ENCODE measurements around the gene SCFD2. TPM values are rescaled to one million over a fixed set of nuclear protein-coding genes. Genes with fewer than 3 reads are reported as not detected.

SCFD2 gene
- polyA plus RNA-seq, 4 donors = 2.2 to 8.4 (median 5.6) TPM

GRCh38 chr4:52866734-52867133, 499.1 kb downstream of the SCFD2 start:
- no peak for DNase-seq
- H3K9me3 ChIP-seq (ENCODE audit: control insufficient read depth in 2 of 2, insufficient read depth in 1 of 2, low read depth in 1 of 2, low read length in 1 of 2) = no peaks in the 10 kb centered on the region
- H3K36me3 ChIP-seq (ENCODE audit: control insufficient read depth in 3 of 3, insufficient read depth in 2 of 3, low read depth in 1 of 3, low read length in 3 of 3) = peaks cover 0 to 8% (median 2%) of the 10 kb centered on the region in 3 donors
- no peak for FAIRE-seq
- no peak overlapping the region for H3K27ac ChIP-seq (ENCODE audit: low read depth in 1 of 3, low read length in 2 of 3)
- H3K27me3 ChIP-seq (ENCODE audit: control insufficient read depth in 3 of 3, insufficient read depth in 3 of 3, low read length in 3 of 3) = peaks cover 0 to 3% (median 0%) of the 10 kb centered on the region in 3 donors
- 77 to 85% (median 82%) methylated on average over 4 of the region's 4 CpGs for WGBS, 3 donors
- peaks cover 2 to 11% (median 4%) of the 10 kb centered on the region in 3 donors for H3K4me1 ChIP-seq (ENCODE audit: control insufficient read depth in 3 of 3, insufficient read depth in 2 of 3, low read depth in 1 of 3, low read length in 2 of 3)
- no peak overlapping the region for H3K4me3 ChIP-seq (ENCODE audit: low read depth in 1 of 3, low read length in 3 of 3)

GRCh38 chr4:52865300-52865699, 500.6 kb downstream of the SCFD2 start:
- peaks cover 2 to 16% (median 4%) of the 10 kb centered on the region in 3 donors for H3K4me1 ChIP-seq (ENCODE audit: control insufficient read depth in 3 of 3, insufficient read depth in 2 of 3, low read depth in 1 of 3, low read length in 2 of 3)
- H3K36me3 ChIP-seq (ENCODE audit: control insufficient read depth in 3 of 3, insufficient read depth in 2 of 3, low read depth in 1 of 3, low read length in 3 of 3) = peaks cover 0 to 3% (median 2%) of the 10 kb centered on the region in 3 donors
- H3K27ac ChIP-seq (ENCODE audit: low read depth in 1 of 3, low read length in 2 of 3) = no peak overlapping the region
- H3K27me3 ChIP-seq (ENCODE audit: control insufficient read depth in 3 of 3, insufficient read depth in 3 of 3, low read length in 3 of 3) = peaks cover 0 to 10% (median 5%) of the 10 kb centered on the region in 3 donors
- 88 to 90% (median 89%) methylated on average over 9 of the region's 9 CpGs for WGBS, 3 donors
- FAIRE-seq (no peak), DNase-seq (no peak)
- H3K4me3 ChIP-seq (ENCODE audit: low read depth in 1 of 3, low read length in 3 of 3) = no peak overlapping the region
- no peaks in the 10 kb centered on the region for H3K9me3 ChIP-seq (ENCODE audit: control insufficient read depth in 2 of 2, insufficient read depth in 1 of 2, low read depth in 1 of 2, low read length in 1 of 2)

- DNase-seq = no peak
- peaks cover 0 to 3% (median 0%) of the 10 kb centered on the region in 3 donors for H3K36me3 ChIP-seq (ENCODE audit: control insufficient read depth in 3 of 3, insufficient read depth in 2 of 3, low read depth in 1 of 3, low read length in 3 of 3)
- no peak overlapping the region for H3K27ac ChIP-seq (ENCODE audit: low read depth in 1 of 3, low read length in 2 of 3)
- H3K27me3 ChIP-seq (ENCODE audit: control insufficient read depth in 3 of 3, insufficient read depth in 3 of 3, low read length in 3 of 3) = peaks cover 0 to 10% (median 7%) of the 10 kb centered on the region in 3 donors
- no peaks in the 10 kb centered on the region for H3K9me3 ChIP-seq (ENCODE audit: control insufficient read depth in 2 of 2, insufficient read depth in 1 of 2, low read depth in 1 of 2, low read length in 1 of 2)
- FAIRE-seq = no peak
- peaks cover 2 to 16% (median 4%) of the 10 kb centered on the region in 3 donors for H3K4me1 ChIP-seq (ENCODE audit: control insufficient read depth in 3 of 3, insufficient read depth in 2 of 3, low read depth in 1 of 3, low read length in 2 of 3)
- no peak overlapping the region for H3K4me3 ChIP-seq (ENCODE audit: low read depth in 1 of 3, low read length in 3 of 3)
- WGBS, 3 donors = 60 to 86% (median 86%) methylated on average over 5 of the region's 5 CpGs
Observed at GRCh38 chr4:52864793-52865192, 501.1 kb downstream of the SCFD2 start.

- FAIRE-seq (no peak), DNase-seq (no peak)
- Histone ChIP-seq H3K4me1 (ENCODE audit: control insufficient read depth in 3 of 3, insufficient read depth in 2 of 3, low read depth in 1 of 3, low read length in 2 of 3) (peaks cover 2 to 16% (median 4%) of the 10 kb centered on the region in 3 donors), H3K36me3 (ENCODE audit: control insufficient read depth in 3 of 3, insufficient read depth in 2 of 3, low read depth in 1 of 3, low read length in 3 of 3) (peaks cover 0 to 3% (median 0%) of the 10 kb centered on the region in 3 donors), H3K9me3 (ENCODE audit: control insufficient read depth in 2 of 2, insufficient read depth in 1 of 2, low read depth in 1 of 2, low read length in 1 of 2) (peaks cover 0 to 5% of the 10 kb centered on the region in 2 donors), H3K27me3 (ENCODE audit: control insufficient read depth in 3 of 3, insufficient read depth in 3 of 3, low read length in 3 of 3) (peaks cover 0 to 14% (median 7%) of the 10 kb centered on the region in 3 donors), H3K27ac (ENCODE audit: low read depth in 1 of 3, low read length in 2 of 3) (no peak overlapping the region), H3K4me3 (ENCODE audit: low read depth in 1 of 3, low read length in 3 of 3) (peak overlapping the region in 1 of 3 donors; percentile 49)
- 78 to 84% (median 79%) methylated on average over 6 of the region's 6 CpGs for WGBS, 3 donors
Observed at GRCh38 chr4:52863324-52863723, 502.5 kb downstream of the SCFD2 start.

- DNase-seq = no peak
- no peak for FAIRE-seq
- 15 to 37% (median 34%) methylated on average over 23 of the region's 23 CpGs for WGBS, 3 donors
- peaks cover 2 to 16% (median 4%) of the 10 kb centered on the region in 3 donors for H3K4me1 ChIP-seq (ENCODE audit: control insufficient read depth in 3 of 3, insufficient read depth in 2 of 3, low read depth in 1 of 3, low read length in 2 of 3)
- H3K27me3 ChIP-seq (ENCODE audit: control insufficient read depth in 3 of 3, insufficient read depth in 3 of 3, low read length in 3 of 3) = peaks cover 0 to 14% (median 7%) of the 10 kb centered on the region in 3 donors
- no peak overlapping the region for H3K27ac ChIP-seq (ENCODE audit: low read depth in 1 of 3, low read length in 2 of 3)
- peak overlapping the region; percentile 32 to 49 (median 45) for H3K4me3 ChIP-seq (ENCODE audit: low read depth in 1 of 3, low read length in 3 of 3)
- H3K36me3 ChIP-seq (ENCODE audit: control insufficient read depth in 3 of 3, insufficient read depth in 2 of 3, low read depth in 1 of 3, low read length in 3 of 3) = peaks cover 0 to 3% (median 0%) of the 10 kb centered on the region in 3 donors
- H3K9me3 ChIP-seq (ENCODE audit: control insufficient read depth in 2 of 2, insufficient read depth in 1 of 2, low read depth in 1 of 2, low read length in 1 of 2) = peaks cover 0 to 9% of the 10 kb centered on the region in 2 donors
Observed at GRCh38 chr4:52862639-52863161, 503.2 kb downstream of the SCFD2 start.

GRCh38 chr4:52861879-52862616, 503.8 kb downstream of the SCFD2 start, which contains the start of gene RASL11B:
RASL11B (plus strand) TSS chr4:52862317; CDS start chr4:52862508, 191 bp downstream.
- 0 to 1% (median 1%) methylated on average over 80 to 94 of the region's 94 CpGs for WGBS, 3 donors
- Histone ChIP-seq H3K27me3 (ENCODE audit: control insufficient read depth in 3 of 3, insufficient read depth in 3 of 3, low read length in 3 of 3) (peaks cover 0 to 14% (median 7%) of the 10 kb centered on the region in 3 donors), H3K9me3 (ENCODE audit: control insufficient read depth in 2 of 2, insufficient read depth in 1 of 2, low read depth in 1 of 2, low read length in 1 of 2) (peaks cover 0 to 9% of the 10 kb centered on the region in 2 donors), H3K27ac (ENCODE audit: low read depth in 1 of 3, low read length in 2 of 3) (peak within 1 kb of the TSS in 1 of 3 donors; percentile 21), H3K4me3 (ENCODE audit: low read depth in 1 of 3, low read length in 3 of 3) (peak within 1 kb of the TSS; percentile 32 to 56 (median 45)), H3K4me1 (ENCODE audit: control insufficient read depth in 3 of 3, insufficient read depth in 2 of 3, low read depth in 1 of 3, low read length in 2 of 3) (peaks cover 2 to 16% (median 4%) of the 10 kb centered on the region in 3 donors), H3K36me3 (ENCODE audit: control insufficient read depth in 3 of 3, insufficient read depth in 2 of 3, low read depth in 1 of 3, low read length in 3 of 3) (peaks cover 0 to 3% (median 0%) of the 10 kb centered on the region in 3 donors)
- no peak for FAIRE-seq
- DNase-seq = peak; percentile 74 to 93

- Histone ChIP-seq H3K27ac (ENCODE audit: low read depth in 1 of 3, low read length in 2 of 3) (peak overlapping the region in 1 of 3 donors; percentile 21), H3K4me3 (ENCODE audit: low read depth in 1 of 3, low read length in 3 of 3) (peak overlapping the region in 2 of 3 donors; percentile 45 to 56), H3K4me1 (ENCODE audit: control insufficient read depth in 3 of 3, insufficient read depth in 2 of 3, low read depth in 1 of 3, low read length in 2 of 3) (peaks cover 2 to 16% (median 4%) of the 10 kb centered on the region in 3 donors), H3K36me3 (ENCODE audit: control insufficient read depth in 3 of 3, insufficient read depth in 2 of 3, low read depth in 1 of 3, low read length in 3 of 3) (peaks cover 0 to 3% (median 0%) of the 10 kb centered on the region in 3 donors), H3K9me3 (ENCODE audit: control insufficient read depth in 2 of 2, insufficient read depth in 1 of 2, low read depth in 1 of 2, low read length in 1 of 2) (peaks cover 0 to 9% of the 10 kb centered on the region in 2 donors), H3K27me3 (ENCODE audit: control insufficient read depth in 3 of 3, insufficient read depth in 3 of 3, low read length in 3 of 3) (peaks cover 0 to 14% (median 7%) of the 10 kb centered on the region in 3 donors)
- WGBS, 3 donors = 39 to 46% (median 45%) methylated on average over 26 of the region's 26 CpGs
- FAIRE-seq = no peak
- DNase-seq = no peak
Observed at GRCh38 chr4:52861171-52861823, 504.6 kb downstream of the SCFD2 start.

GRCh38 chr4:52860361-52860760, 505.5 kb downstream of the SCFD2 start:
- no peak for DNase-seq
- Histone ChIP-seq H3K27me3 (ENCODE audit: control insufficient read depth in 3 of 3, insufficient read depth in 3 of 3, low read length in 3 of 3) (peaks cover 0 to 14% (median 7%) of the 10 kb centered on the region in 3 donors), H3K9me3 (ENCODE audit: control insufficient read depth in 2 of 2, insufficient read depth in 1 of 2, low read depth in 1 of 2, low read length in 1 of 2) (peaks cover 0 to 9% of the 10 kb centered on the region in 2 donors), H3K4me1 (ENCODE audit: control insufficient read depth in 3 of 3, insufficient read depth in 2 of 3, low read depth in 1 of 3, low read length in 2 of 3) (peaks cover 2 to 16% (median 4%) of the 10 kb centered on the region in 3 donors), H3K27ac (ENCODE audit: low read depth in 1 of 3, low read length in 2 of 3) (no peak overlapping the region), H3K36me3 (ENCODE audit: control insufficient read depth in 3 of 3, insufficient read depth in 2 of 3, low read depth in 1 of 3, low read length in 3 of 3) (peaks cover 0 to 2% (median 0%) of the 10 kb centered on the region in 3 donors), H3K4me3 (ENCODE audit: low read depth in 1 of 3, low read length in 3 of 3) (no peak overlapping the region)
- 82 to 88% (median 85%) methylated on average over 2 of the region's 2 CpGs for WGBS, 3 donors
- FAIRE-seq = no peak

Measured in small intestine (tissue), 7 donors.